Activated naive CD4-positive, alpha-beta T cell treated with anti-CD3 and anti-CD28 coated beads for 36 hours (primary cell): ENCODE data around the gene XPO4. TPM values are rescaled to one million over a fixed set of nuclear protein-coding genes. Genes with fewer than 3 reads are reported as not detected.
"Not testable (repeated sequence)": the region's sequence is repeated elsewhere in the genome, so short reads cannot be mapped to it uniquely, and the experiment has no call there.

Experiments
- CTCF ChIA-PET: fragments of 350-600 bp; sonication (Branson Sonifier 250); formaldehyde crosslinking; loops from one replicate; lab custom pipeline; 2021; ENCODE audit warnings: antibody characterized with exemption; lab: Charles Lee
- DNase-seq: peaks from one replicate; pipeline ENCODE4 v3.0.0-alpha.2; 2020
- H3K27ac Mint-ChIP-seq: one replicate; pipeline ENCODE4 v1.8.0; 2021; ENCODE audit warnings: mild to moderate bottlenecking, mixed read lengths
- H3K27me3 Mint-ChIP-seq: one replicate; pipeline ENCODE4 v1.8.0; 2021; ENCODE audit warnings: low read depth, mixed read lengths
- H3K36me3 Mint-ChIP-seq: one replicate; pipeline ENCODE4 v1.8.0; 2021; ENCODE audit warnings: low read depth, mixed read lengths
- H3K4me1 Mint-ChIP-seq: one replicate; pipeline ENCODE4 v1.8.0; 2021; ENCODE audit warnings: low read depth, mixed read lengths
- H3K4me3 Mint-ChIP-seq: one replicate; pipeline ENCODE4 v1.8.0; 2021; ENCODE audit warnings: mild to moderate bottlenecking, moderate library complexity, mixed read lengths
- H3K9me3 Mint-ChIP-seq: one replicate; pipeline ENCODE4 v1.8.0; 2021; ENCODE audit warnings: mixed read lengths
- intact Hi-C: fragments of 100-400 bp; cut with micrococcal nuclease; formaldehyde crosslinking; loops from one replicate; pipeline ENCODE4 v1.15.1; 2023
- total RNA-seq, 2 experiments: library from RNA; stranded (reverse); gene quantifications; one replicate each; pipeline ENCODE4 v1.2.3, GENCODE V29; 2021

Gene XPO4
- total RNA-seq, 2 experiments from 2014 or later = 20.4 to 21.2 TPM

GRCh38 chr13:20923272-20923671 lies 20.7 kb upstream of the XPO4 start:
- no peak for DNase-seq
- CTCF ChIA-PET = interaction anchor here (0.7 to 5.6 kb wide), 5 partner anchors 58 to 430 kb away, joined by 3 to 50 read pairs (median 4); no protein-coding TSS in a partner anchor
- Mint-ChIP-seq H3K9me3 (no peaks in the 10 kb centered on the region), H3K36me3 (no peaks in the 10 kb centered on the region), H3K27me3 (no peaks in the 10 kb centered on the region), H3K4me3 (no peak overlapping the region), H3K27ac (no peak overlapping the region), H3K4me1 (no peaks in the 10 kb centered on the region)
- intact Hi-C loops = no loop called here

GRCh38 chr13:20921572-20921971 lies 19.0 kb upstream of the XPO4 start:
- Mint-ChIP-seq H3K27me3 (no peaks in the 10 kb centered on the region), H3K4me1 (no peaks in the 10 kb centered on the region), H3K27ac (no peak overlapping the region), H3K4me3 (no peak overlapping the region), H3K9me3 (no peaks in the 10 kb centered on the region), H3K36me3 (no peaks in the 10 kb centered on the region)
- intact Hi-C loops = no loop called here
- CTCF ChIA-PET = interaction anchor here (0.7 to 1.9 kb wide), 4 partner anchors 8 to 426 kb away, joined by 3 to 4 read pairs (median 4); partner anchors contain the start of genes MRPL57 and SKA3
- no peak for DNase-seq

- CTCF ChIA-PET = interaction anchor here (1.1 to 1.4 kb wide), 2 partner anchors 9 to 22 kb away, joined by 3 to 4 read pairs; no protein-coding TSS in a partner anchor
- H3K27ac Mint-ChIP-seq, H3K27me3 Mint-ChIP-seq, H3K36me3 Mint-ChIP-seq, DNase-seq, H3K4me1 Mint-ChIP-seq, intact Hi-C loops, H3K9me3 Mint-ChIP-seq, H3K4me3 Mint-ChIP-seq: not testable (repeated sequence)
Measured at GRCh38 chr13:20915676-20916075, 13.1 kb upstream of the XPO4 start.

GRCh38 chr13:20911037-20911436 lies 8.5 kb upstream of the XPO4 start:
- Mint-ChIP-seq H3K27me3 (peaks cover 2% of the 10 kb centered on the region), H3K9me3 (no peaks in the 10 kb centered on the region), H3K27ac (no peak overlapping the region), H3K4me1 (no peaks in the 10 kb centered on the region), H3K4me3 (no peak overlapping the region), H3K36me3 (no peaks in the 10 kb centered on the region)
- DNase-seq = no peak
- intact Hi-C loops = no loop called here
- CTCF ChIA-PET = no interaction called here

GRCh38 chr13:20908714-20909497 lies 6.4 kb upstream of the XPO4 start:
- H3K4me3 Mint-ChIP-seq = no peak overlapping the region
- no peaks in the 10 kb centered on the region for H3K9me3 Mint-ChIP-seq
- CTCF ChIA-PET = interaction anchor here (0.6 to 0.8 kb wide), 2 partner anchors 15 to 33 kb away, joined by 3 to 4 read pairs; no protein-coding TSS in a partner anchor
- no peak overlapping the region for H3K27ac Mint-ChIP-seq
- peaks cover 2% of the 10 kb centered on the region for H3K27me3 Mint-ChIP-seq
- no peaks in the 10 kb centered on the region for H3K4me1 Mint-ChIP-seq
- DNase-seq = no peak
- intact Hi-C loops = no loop called here
- no peaks in the 10 kb centered on the region for H3K36me3 Mint-ChIP-seq

GRCh38 chr13:20904908-20905307 lies 2.4 kb upstream of the XPO4 start:
- intact Hi-C loops = loop anchor here (5.0 kb wide), 4 partner anchors 203 to 697 kb away; partner anchors contain the start of genes CRYL1, IFT88, IL17D and MICU2
- Mint-ChIP-seq H3K4me3 (no peak overlapping the region), H3K36me3 (peaks cover 5% of the 10 kb centered on the region), H3K27ac (no peak overlapping the region), H3K4me1 (peaks cover 16% of the 10 kb centered on the region), H3K9me3 (no peaks in the 10 kb centered on the region), H3K27me3 (no peaks in the 10 kb centered on the region)
- no peak for DNase-seq
- CTCF ChIA-PET = interaction anchor here (0.6 kb wide), 1 partner anchor 148 kb away, joined by 3 read pairs; no protein-coding TSS in a partner anchor

GRCh38 chr13:20903164-20903475 lies 574 bp upstream of the XPO4 start:
- Mint-ChIP-seq H3K4me3 (peak overlapping the region; percentile 94), H3K9me3 (no peaks in the 10 kb centered on the region), H3K36me3 (peaks cover 10% of the 10 kb centered on the region), H3K27me3 (no peaks in the 10 kb centered on the region), H3K4me1 (peaks cover 29% of the 10 kb centered on the region), H3K27ac (peak overlapping the region; percentile 95)
- intact Hi-C loops = loop anchor here (2.0 to 5.0 kb wide), 6 partner anchors 201 to 710 kb away; partner anchors contain the start of genes CRYL1, GJB2, IFT88 and IL17D
- no peak for DNase-seq
- CTCF ChIA-PET = interaction anchor here (0.7 to 1.0 kb wide), 3 partner anchors 21 to 574 kb away, joined by 3 to 6 read pairs (median 3); no protein-coding TSS in a partner anchor

- H3K27ac Mint-ChIP-seq = peak overlapping the region; percentile 82
- peak overlapping the region; percentile 95 for H3K4me3 Mint-ChIP-seq
- peaks cover 10% of the 10 kb centered on the region for H3K36me3 Mint-ChIP-seq
- peaks cover 33% of the 10 kb centered on the region for H3K4me1 Mint-ChIP-seq
- CTCF ChIA-PET = interaction anchor here (0.6 to 1.6 kb wide), 4 partner anchors 23 to 180 kb away, joined by 3 to 7 read pairs (median 4); no protein-coding TSS in a partner anchor
- H3K27me3 Mint-ChIP-seq = no peaks in the 10 kb centered on the region
- peak; percentile 52 for DNase-seq
- intact Hi-C loops = loop anchor here (1.0 to 5.0 kb wide), 8 partner anchors 129 to 709 kb away; partner anchors contain the start of genes CRYL1, EEF1AKMT1, GJB2 and IFT88
- H3K9me3 Mint-ChIP-seq = no peaks in the 10 kb centered on the region
Measured at GRCh38 chr13:20901668-20902437, 693 bp downstream of the XPO4 start.

- H3K9me3 Mint-ChIP-seq = no peaks in the 10 kb centered on the region
- H3K4me1 Mint-ChIP-seq = peaks cover 37% of the 10 kb centered on the region
- no peaks in the 10 kb centered on the region for H3K27me3 Mint-ChIP-seq
- intact Hi-C loops = no loop called here
- H3K27ac Mint-ChIP-seq = no peak overlapping the region
- CTCF ChIA-PET = interaction anchor here (0.6 to 0.7 kb wide), 3 partner anchors 15 to 27 kb away, joined by 3 to 4 read pairs (median 4); no protein-coding TSS in a partner anchor
- DNase-seq = no peak
- H3K36me3 Mint-ChIP-seq = peaks cover 16% of the 10 kb centered on the region
- H3K4me3 Mint-ChIP-seq = no peak overlapping the region
Measured at GRCh38 chr13:20894245-20894644, 8.3 kb downstream of the XPO4 start.

GRCh38 chr13:20891768-20892167 lies 10.8 kb downstream of the XPO4 start:
- H3K27ac Mint-ChIP-seq = no peak overlapping the region

GRCh38 chr13:20891034-20891433 lies 11.5 kb downstream of the XPO4 start:
- intact Hi-C loops = no loop called here
- no peak overlapping the region for H3K27ac Mint-ChIP-seq
- peaks cover 26% of the 10 kb centered on the region for H3K4me1 Mint-ChIP-seq
- CTCF ChIA-PET = no interaction called here
- H3K27me3 Mint-ChIP-seq = no peaks in the 10 kb centered on the region
- H3K4me3 Mint-ChIP-seq = no peak overlapping the region
- H3K9me3 Mint-ChIP-seq = no peaks in the 10 kb centered on the region
- DNase-seq = no peak
- peaks cover 16% of the 10 kb centered on the region for H3K36me3 Mint-ChIP-seq

More at GRCh38 chr13:20891768-20892167, 10.8 kb downstream of the XPO4 start:
- H3K4me1 Mint-ChIP-seq = peaks cover 30% of the 10 kb centered on the region
- no peak for DNase-seq
- intact Hi-C loops = no loop called here
- H3K4me3 Mint-ChIP-seq = no peak overlapping the region
- CTCF ChIA-PET = interaction anchor here (0.7 kb wide), 1 partner anchor 18 kb away, joined by 5 read pairs; no protein-coding TSS in a partner anchor
- no peaks in the 10 kb centered on the region for H3K27me3 Mint-ChIP-seq
- peaks cover 16% of the 10 kb centered on the region for H3K36me3 Mint-ChIP-seq
- no peaks in the 10 kb centered on the region for H3K9me3 Mint-ChIP-seq

- DNase-seq, H3K9me3 Mint-ChIP-seq, H3K4me3 Mint-ChIP-seq, H3K27me3 Mint-ChIP-seq, intact Hi-C loops, H3K27ac Mint-ChIP-seq: not testable (repeated sequence)
- H3K4me1 Mint-ChIP-seq = peaks cover 28% of the 10 kb centered on the region
- CTCF ChIA-PET = interaction anchor here (0.6 kb wide), 1 partner anchor 125 kb away, joined by 5 read pairs; no protein-coding TSS in a partner anchor
- peaks cover 16% of the 10 kb centered on the region for H3K36me3 Mint-ChIP-seq
Measured at GRCh38 chr13:20890540-20890939, 12.0 kb downstream of the XPO4 start.
